Muscle of back (tissue), 11 donors: ENCODE results near the gene SULF2. TPM values are rescaled to one million over a fixed set of nuclear protein-coding genes. Genes with fewer than 3 reads are reported as not detected.

Source experiments
- DNase-seq, 3 donors: peaks; one replicate each; pipeline versions ENCODE4 v3.0.0 to v3.0.0-alpha.2; 2013
- polyA plus RNA-seq, 10 donors: library from polyadenylated mRNA; unstranded; fragments of 120-200 nt; gene quantifications; one replicate each; pipeline ENCODE4 v1.2.1, GENCODE V29; 2013; ENCODE audit not compliant: insufficient read length in 10 of 10

SULF2 gene
- polyA plus RNA-seq, 10 donors = 38.0 to 101 (median 52.4) TPM

GRCh38 chr20:47740862-47741184 is 44.5 kb downstream of the SULF2 start:
- DNase-seq = no peak

DNA sequence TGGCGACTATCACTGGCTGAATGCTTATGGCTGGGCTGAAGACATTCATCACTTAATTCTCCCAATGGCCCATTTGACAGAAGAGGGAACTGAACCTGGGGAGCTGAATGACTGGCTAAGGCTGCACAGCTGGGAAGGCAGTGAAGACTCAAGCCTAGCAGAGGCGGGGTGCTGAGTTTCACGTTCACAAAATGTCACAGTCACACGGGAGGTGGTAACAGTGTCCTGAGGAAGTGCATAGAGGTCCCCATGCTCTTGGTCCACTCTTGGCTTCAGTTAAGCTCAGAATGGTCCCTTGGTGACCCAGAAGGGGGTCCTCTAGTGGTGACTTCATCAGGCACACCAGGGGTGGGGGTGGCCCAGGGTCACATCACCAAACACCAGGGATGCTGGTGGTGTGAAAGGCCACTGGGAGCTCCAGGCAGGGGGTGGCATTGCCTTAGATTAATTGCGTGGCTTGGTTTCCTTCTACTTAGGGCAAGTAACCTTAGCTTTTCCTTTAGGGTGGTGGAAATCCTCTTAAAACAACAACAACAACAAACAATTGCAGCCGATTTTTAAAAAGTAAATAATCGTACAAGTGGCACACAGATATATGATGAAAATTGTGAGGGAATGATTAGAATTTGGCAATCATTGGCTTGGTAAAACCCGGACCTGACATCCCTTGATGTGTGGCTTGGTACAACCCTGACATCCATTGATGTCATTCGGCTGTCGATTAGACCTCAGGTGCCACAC is 45.0 kb downstream of the SULF2 start:
- DNase-seq = no peak

DNA sequence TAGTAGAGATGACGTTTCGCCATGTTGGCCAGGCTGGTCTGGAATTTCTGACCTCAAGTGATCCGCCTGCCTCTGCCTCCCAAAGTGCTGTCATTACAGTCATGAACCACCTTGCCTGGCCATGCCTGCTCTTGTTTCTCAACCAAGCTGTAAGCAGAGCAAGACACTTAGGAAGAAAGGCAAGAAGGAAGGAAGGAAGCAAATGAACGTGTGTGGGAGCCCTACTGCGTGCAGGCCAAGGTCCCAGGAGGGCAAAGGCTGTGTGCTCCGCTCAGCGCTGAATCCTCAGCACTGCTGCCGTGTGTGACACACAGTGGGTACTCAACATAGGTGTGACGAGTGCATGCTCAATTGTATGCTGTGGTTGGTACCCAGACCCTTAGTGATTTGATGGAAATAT is 47.4 kb downstream of the SULF2 start:
- DNase-seq = no peak

DNA sequence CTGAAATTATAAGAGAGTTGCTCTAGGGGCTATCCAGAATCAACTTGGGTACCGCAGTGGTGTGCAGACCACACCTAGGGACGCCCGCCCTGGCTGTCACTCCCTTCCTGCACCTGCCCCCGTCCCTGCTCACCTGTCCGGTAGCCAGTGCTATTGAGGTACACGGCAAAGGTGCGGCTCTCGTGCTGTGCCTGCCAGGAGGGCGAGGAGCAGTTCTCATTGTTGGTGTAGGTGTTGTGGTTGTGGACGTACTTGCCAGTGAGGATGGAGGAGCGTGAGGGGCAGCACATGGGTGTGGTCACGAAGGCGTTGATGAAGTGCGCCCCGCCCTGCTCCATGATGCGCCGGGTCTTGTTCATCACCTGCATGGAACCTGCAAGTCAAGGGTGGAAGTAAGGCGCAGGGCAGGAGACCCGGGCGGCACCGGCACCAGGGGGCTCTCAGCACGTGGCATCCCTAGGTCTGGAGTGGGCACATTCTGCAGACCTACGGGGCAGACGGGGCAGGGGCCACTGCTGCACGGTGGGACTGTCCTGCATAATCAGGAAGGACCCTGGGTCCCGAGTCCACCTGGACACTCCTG is 48.6 kb downstream of the SULF2 start:
- DNase-seq = no peak

DNA sequence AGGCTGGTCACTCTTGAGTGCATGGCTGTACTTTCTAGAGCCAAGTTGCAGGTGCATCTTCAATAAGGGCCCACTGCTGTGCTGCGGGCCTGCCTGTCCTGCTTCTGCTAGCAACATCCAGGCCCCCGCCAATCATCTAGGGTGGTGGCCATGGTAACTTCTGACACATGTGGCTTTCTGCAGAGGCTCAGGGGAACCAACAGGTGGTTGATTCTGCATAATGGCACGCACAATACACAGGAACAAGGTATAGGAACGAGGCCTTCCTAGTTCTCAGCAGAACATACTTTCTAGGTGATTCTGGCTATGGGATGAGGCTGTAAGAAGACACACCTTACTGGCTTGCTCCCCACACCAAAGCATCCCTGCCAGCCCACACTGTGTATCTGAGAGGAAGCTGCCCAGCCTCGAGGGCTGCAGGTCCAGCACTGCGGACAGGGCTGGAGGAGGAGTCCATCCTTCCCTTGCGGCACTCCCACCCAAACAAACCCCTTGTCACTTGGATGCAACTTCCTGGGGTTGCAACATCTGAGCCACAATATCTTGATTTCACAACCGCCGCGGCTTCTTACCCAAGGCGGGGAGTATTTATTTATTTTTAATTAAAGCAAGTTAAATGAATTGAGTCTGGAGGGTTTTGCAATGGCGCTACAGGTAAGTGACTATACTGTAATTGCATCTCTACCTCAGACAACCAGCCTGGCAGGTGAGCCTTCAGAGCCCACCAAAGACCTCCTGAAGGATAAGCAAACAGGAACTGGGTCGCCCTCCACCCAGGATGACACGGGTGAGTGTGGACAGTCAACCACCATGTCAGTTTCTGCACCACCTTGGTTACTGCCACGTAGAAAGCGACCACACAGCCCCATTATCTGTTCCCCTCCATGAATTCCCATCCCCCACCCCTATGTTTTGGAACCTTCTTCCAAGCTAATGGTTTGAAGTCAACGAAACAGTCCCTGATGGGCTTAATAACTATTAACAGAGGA is 49.6 kb downstream of the SULF2 start:
- DNase-seq = no peak

DNA sequence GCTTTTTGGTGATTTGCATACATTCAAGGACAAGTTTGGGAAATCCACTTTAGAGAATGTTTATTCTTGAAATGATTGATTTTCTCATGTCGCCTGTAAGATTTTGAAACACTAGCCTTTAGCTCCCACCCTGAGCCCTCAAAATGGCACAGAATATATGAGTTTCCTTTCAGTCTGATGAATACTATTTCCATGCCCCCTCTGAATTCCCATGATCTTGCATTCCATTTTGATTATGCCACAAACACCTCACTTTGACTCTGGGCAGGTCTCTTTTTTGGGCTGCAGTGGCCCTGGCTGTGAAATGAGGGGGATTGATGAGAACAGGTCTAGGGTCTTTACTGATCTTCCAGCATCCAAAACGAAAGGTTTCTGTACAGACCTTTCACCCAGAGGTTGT is 50.4 kb downstream of the SULF2 start:
- DNase-seq = no peak

- no peak for DNase-seq
Measured at GRCh38 chr20:47733892-47734291, 51.4 kb downstream of the SULF2 start.

DNA sequence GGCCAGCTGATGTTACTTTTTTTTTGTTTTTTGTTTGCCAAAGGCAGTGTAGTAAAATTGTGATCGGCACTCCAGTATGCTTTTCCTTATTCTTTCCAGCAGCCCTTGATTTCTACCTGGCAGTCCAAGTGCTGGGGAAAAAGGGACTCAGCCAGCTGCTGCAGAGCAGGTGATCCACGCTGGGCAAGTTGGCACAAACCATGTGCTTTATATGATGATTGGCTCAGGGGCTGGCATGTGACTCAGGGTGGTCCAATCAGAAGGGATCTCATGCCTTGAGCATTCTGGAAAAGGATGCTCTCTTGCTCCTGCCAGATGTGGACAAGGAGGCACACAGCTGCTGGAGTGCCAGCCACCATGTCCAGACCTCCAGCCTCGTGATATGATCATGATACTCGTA is 54.5 kb downstream of the SULF2 start:
- no peak for DNase-seq

- no peak for DNase-seq
Measured at GRCh38 chr20:47729472-47729871, 55.8 kb downstream of the SULF2 start.

DNA sequence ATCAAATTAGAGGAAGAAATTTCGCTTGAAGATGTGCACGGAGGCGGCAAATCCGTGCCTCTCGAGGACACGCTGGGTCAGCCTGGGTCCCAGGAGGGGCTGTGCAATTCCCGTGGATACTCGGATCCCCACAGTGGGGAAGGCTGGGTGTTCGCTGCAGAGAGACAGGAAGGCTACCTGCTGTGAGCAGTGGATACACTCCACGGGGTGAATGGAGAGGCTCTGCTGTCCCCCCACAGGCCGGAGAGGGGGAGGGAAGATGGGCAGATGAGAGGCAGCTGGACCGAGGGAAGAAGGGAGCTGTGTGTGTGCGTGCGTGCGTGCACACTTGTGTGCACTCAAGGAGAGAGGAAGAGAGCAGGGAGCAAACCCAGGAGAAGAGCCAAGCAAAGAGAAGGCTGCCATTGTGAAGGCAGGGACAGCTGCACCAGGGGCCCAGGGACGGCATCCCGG is 57.3 kb downstream of the SULF2 start:
- peak in 1 of 3 donors; percentile 34 for DNase-seq

- peak in 1 of 3 donors; percentile 55 for DNase-seq
Measured at GRCh38 chr20:47727170-47727880, 58.0 kb downstream of the SULF2 start.

GRCh38 chr20:47726632-47727031 is 58.6 kb downstream of the SULF2 start:
- DNase-seq = no peak

DNA sequence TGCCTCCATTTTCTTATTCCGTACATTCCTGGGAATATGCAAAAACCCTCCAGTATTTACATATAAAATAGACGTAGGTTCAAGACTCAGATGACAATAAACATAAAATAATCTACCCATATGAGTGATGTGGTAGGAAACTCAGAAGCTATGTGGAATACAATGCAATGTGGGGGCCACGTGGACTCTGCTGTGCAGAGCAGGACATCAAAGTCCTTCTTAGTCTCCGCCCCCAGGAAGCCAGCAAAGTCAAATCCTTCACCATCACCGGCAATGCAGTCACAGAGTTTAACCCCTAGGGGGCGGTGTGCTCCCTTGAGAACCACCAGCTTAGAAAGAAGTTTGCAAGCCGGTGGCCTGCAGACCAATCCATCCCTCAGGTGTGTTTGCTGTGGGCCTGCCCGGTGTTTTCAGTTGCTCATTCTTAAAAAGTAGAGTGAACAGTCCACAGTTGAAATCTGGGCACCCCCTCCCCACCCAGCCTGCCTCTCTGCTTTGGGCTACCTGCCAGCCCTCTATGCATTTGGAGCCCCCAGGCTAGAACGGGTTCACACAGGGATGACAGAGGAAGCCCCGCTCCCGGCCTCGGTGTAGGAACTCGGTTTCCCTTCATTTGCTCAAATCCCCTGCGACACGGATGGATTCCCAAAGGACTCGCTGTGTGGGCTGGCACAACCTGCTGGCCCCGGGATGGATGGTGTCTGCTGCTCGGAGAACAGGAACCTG is 59.9 kb downstream of the SULF2 start:
- DNase-seq = peak; percentile 65 to 80 (median 74)

DNA sequence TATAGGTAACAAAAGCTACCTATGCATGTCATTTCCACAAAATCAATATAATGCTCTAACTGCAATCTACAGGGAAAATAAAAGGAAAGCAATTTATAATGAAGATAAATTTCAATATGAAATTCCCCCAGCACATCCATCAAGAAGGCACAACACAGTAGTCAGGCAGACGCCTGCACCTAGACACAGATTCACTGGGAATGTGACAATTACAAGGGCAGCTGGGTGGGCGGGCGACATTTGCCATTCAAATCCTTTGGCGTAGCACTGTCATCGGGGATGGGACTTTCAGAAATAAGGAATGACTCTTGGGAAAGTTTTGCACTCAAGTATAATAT is 60.4 kb downstream of the SULF2 start:
- DNase-seq = no peak

DNA sequence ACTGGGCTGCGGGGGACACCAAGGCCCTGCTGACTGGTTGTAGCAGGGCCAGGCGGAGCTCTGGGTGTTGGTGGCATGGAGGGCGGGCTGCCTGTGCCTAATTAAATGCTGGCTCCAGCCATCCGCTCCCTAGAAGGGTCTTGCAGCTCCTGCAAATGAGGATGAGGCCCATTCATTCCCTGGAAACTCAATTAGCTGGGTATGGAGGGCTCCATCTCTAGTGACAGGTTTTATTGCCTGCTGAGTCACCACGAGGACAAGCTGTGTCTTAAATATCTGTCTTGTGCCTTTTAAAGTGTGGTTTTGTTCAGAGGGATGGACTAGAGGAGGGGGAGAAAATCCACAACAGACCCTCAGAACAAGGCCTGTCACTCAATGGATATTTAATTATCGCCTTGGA is 60.9 kb downstream of the SULF2 start:
- no peak for DNase-seq

DNA sequence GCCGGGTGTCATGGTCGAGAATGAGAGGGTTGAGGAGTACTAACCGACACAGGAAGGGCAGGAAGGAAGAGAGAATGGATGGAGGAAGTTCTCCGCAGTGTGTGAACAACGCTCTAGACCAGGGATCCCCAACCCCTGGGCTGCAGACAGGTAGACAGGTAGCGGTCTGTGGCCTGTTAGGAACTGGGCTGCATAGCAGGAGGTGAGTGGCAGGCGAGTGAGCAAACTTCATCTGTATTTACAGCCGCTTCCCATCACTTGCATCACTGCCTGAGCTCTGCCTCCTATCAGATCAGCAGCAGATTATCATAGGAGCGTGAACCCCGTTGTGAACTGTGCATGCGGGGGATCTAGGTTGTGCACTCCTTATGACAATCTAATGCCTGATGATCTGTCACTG is 62.0 kb downstream of the SULF2 start:
- DNase-seq = no peak

DNA sequence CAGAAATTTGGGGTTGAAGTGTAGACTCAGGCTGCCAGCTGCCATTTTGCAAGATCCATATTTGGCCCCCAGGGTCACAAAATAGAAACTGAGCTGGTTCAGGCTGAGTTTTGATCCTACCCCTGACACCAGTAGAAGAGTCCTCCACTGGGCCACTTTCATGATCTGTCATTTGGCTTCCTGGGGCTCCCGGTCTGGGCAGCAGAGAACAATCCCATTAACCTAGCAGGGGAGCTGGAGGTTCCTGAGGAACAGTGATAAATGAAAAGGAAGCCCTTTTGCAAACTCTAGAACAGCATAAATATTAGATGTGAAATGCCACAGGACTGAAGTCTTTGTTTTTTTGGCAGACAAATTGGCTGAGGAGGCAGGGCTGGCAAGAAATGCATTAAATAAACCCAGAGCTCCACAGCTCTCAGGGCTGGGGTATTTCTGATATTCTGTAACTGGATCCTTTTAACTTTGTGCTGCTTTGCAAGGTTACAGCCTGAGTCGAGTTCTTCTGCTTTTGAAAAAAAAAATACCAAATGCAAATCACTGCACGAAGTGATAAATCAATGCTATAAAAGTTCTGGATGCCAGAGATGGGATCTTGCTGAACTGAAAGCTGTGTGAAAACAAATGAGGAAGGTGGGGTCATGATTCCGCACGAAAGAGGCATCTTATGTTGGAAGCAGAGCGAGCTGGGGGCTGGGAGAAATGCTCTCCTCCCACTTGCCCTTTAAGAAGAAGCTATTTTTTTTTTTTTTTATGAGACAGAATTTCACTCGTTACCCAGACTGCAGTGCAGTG is 64.4 kb downstream of the SULF2 start:
- peak in 2 of 3 donors; percentile 42 to 60 for DNase-seq

GRCh38 chr20:47719625-47720024 is 65.7 kb downstream of the SULF2 start:
- no peak for DNase-seq

GRCh38 chr20:47719211-47719610 is 66.1 kb downstream of the SULF2 start:
- DNase-seq = no peak

GRCh38 chr20:47718398-47718797 is 66.9 kb downstream of the SULF2 start:
- no peak for DNase-seq

- no peak for DNase-seq
Measured at GRCh38 chr20:47717421-47717820, 67.9 kb downstream of the SULF2 start.
